NOMO-1 treated with dmso at 0.1 percent for 144 hours (cell line): ENCODE results near the gene RGS3.
"Not testable (repeated sequence)": the region's sequence is repeated elsewhere in the genome, so short reads cannot be mapped to it uniquely, and the experiment has no call there.

ENCODE experiments used
- DNase-seq: peaks from one replicate; lab custom pipeline; 2025; ENCODE audit not compliant: unreplicated experiment; lab: John Stamatoyannopoulos, UW

The RGS3 gene

GRCh38 chr9:113543982-113544303 is 80.4 kb downstream of the RGS3 start:
- DNase-seq, result no peak

GRCh38 chr9:113545068-113545467 is 81.5 kb downstream of the RGS3 start:
- no peak for DNase-seq

GRCh38 chr9:113546566-113546965 is 83.0 kb downstream of the RGS3 start:
- no peak for DNase-seq

GRCh38 chr9:113547501-113547900 is 84.0 kb downstream of the RGS3 start:
- no peak for DNase-seq

- DNase-seq, result peak; percentile 17
These were observed 84.9 kb downstream of the RGS3 start for GRCh38 chr9:113548221-113549041.

GRCh38 chr9:113549892-113550291 is 86.4 kb downstream of the RGS3 start:
- not testable (repeated sequence) for DNase-seq

GRCh38 chr9:113556877-113557593 is 93.5 kb downstream of the RGS3 start:
- DNase-seq, result no peak

- DNase-seq, result no peak
These were observed 95.3 kb downstream of the RGS3 start for GRCh38 chr9:113558632-113559502.

GRCh38 chr9:113559834-113560800 is 96.6 kb downstream of the RGS3 start:
- DNase-seq, result no peak

- DNase-seq, result no peak
These were observed 99.3 kb downstream of the RGS3 start for GRCh38 chr9:113562653-113563381.

GRCh38 chr9:113563826-113564497 is 100.4 kb downstream of the RGS3 start:
- no peak for DNase-seq

GRCh38 chr9:113564498-113565237 is 101.1 kb downstream of the RGS3 start:
- DNase-seq, result no peak

GRCh38 chr9:113566016-113566711 is 102.6 kb downstream of the RGS3 start:
- no peak for DNase-seq

GRCh38 chr9:113566712-113567071 is 103.2 kb downstream of the RGS3 start:
- DNase-seq, result no peak

GRCh38 chr9:113567361-113568080 is 104.0 kb downstream of the RGS3 start:
- no peak for DNase-seq

- DNase-seq, result no peak
These were observed 104.5 kb downstream of the RGS3 start for GRCh38 chr9:113568081-113568435.

- no peak for DNase-seq
These were observed 105.2 kb downstream of the RGS3 start for GRCh38 chr9:113568571-113569321.
